Measurements from ENCODE around the gene RAPH1. TPM values are rescaled to one million over a fixed set of nuclear protein-coding genes. Genes with fewer than 3 reads are reported as not detected.

RAPH1 gene
- total RNA-seq, 1 donor from 2014 or later: 42.8 TPM

DNA sequence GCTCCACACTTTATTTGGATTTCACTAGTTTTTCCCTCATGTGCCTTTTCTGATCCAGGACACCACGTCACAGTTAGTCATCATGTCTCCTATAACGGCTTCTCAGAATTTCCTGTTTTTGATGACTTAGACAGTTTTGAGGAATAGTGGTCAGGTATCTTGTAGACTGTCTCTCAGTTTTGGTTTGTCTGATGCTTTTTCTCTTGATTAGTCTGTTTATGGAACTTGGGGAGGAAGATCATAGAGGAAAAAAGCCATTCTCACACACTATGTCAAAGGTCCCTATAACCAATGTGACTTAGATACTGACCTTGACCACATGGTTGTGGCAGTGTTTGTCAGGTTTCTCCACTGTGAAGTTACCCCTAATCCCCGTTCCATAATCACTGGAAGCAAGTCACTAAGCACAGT is 89.0 kb downstream of the RAPH1 start:
- Histone ChIP-seq H3K27me3 (ENCODE audit: control insufficient read depth in 3 of 3, insufficient read depth in 3 of 3, low read length in 3 of 3) (no peaks in the 10 kb centered on the region), H3K27ac (ENCODE audit: low read depth, low read length) (no peak overlapping the region), H3K9ac (ENCODE audit: low read depth in 1 of 3, low read length in 3 of 3) (no peak overlapping the region), H3K36me3 (ENCODE audit: control insufficient read depth in 3 of 3, insufficient read depth in 3 of 3, low read length in 3 of 3) (peaks cover 8 to 14% (median 12%) of the 10 kb centered on the region in 3 donors), H3K4me3 (ENCODE audit: low read length in 3 of 3) (no peak overlapping the region), H3K4me1 (ENCODE audit: control insufficient read depth in 3 of 3, insufficient read depth in 3 of 3, low read length in 3 of 3) (peaks cover 0 to 12% (median 6%) of the 10 kb centered on the region in 3 donors), H3K9me3 (ENCODE audit: control insufficient read depth in 3 of 3, low read length in 3 of 3) (no peaks in the 10 kb centered on the region)

- Histone ChIP-seq H3K9ac (ENCODE audit: low read depth in 1 of 3, low read length in 3 of 3) (no peak overlapping the region), H3K27ac (ENCODE audit: low read depth, low read length) (no peak overlapping the region), H3K9me3 (ENCODE audit: control insufficient read depth in 3 of 3, low read length in 3 of 3) (no peaks in the 10 kb centered on the region), H3K36me3 (ENCODE audit: control insufficient read depth in 3 of 3, insufficient read depth in 3 of 3, low read length in 3 of 3) (peaks cover 9 to 14% (median 12%) of the 10 kb centered on the region in 3 donors), H3K4me3 (ENCODE audit: low read length in 3 of 3) (no peak overlapping the region), H3K27me3 (ENCODE audit: control insufficient read depth in 3 of 3, insufficient read depth in 3 of 3, low read length in 3 of 3) (no peaks in the 10 kb centered on the region), H3K4me1 (ENCODE audit: control insufficient read depth in 3 of 3, insufficient read depth in 3 of 3, low read length in 3 of 3) (peaks cover 0 to 12% (median 6%) of the 10 kb centered on the region in 3 donors)
These were observed 90.4 kb downstream of the RAPH1 start for GRCh38 chr2:203444738-203445137.

DNA sequence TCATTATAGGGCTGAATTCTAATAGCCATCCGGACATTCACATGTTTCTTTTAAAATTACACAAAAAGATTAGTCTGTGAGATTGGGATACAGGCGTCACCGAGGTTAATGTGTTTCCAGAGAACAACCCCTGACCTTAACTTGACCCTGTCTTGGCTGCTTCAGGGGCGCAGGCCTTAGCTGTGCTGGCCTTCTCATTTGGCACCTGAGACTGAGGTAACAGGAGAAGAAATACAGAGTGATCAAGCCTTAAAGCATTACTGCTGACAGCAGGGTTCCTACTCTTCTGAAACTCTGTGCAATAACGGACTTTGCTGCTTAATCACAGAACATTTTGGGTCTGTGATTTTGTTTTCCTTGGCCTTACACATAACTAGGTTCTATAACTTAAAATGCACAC is 92.6 kb downstream of the RAPH1 start:
- peaks cover 14 to 28% (median 22%) of the 10 kb centered on the region in 3 donors for H3K36me3 ChIP-seq (ENCODE audit: control insufficient read depth in 3 of 3, insufficient read depth in 3 of 3, low read length in 3 of 3)
- peaks cover 5 to 12% (median 6%) of the 10 kb centered on the region in 3 donors for H3K4me1 ChIP-seq (ENCODE audit: control insufficient read depth in 3 of 3, insufficient read depth in 3 of 3, low read length in 3 of 3)
- H3K9ac ChIP-seq (ENCODE audit: low read depth in 1 of 3, low read length in 3 of 3): peak overlapping the region in 1 of 3 donors; percentile 3
- no peaks in the 10 kb centered on the region for H3K9me3 ChIP-seq (ENCODE audit: control insufficient read depth in 3 of 3, low read length in 3 of 3)
- H3K27me3 ChIP-seq (ENCODE audit: control insufficient read depth in 3 of 3, insufficient read depth in 3 of 3, low read length in 3 of 3): no peaks in the 10 kb centered on the region
- no peak overlapping the region for H3K4me3 ChIP-seq (ENCODE audit: low read length in 3 of 3)
- no peak overlapping the region for H3K27ac ChIP-seq (ENCODE audit: low read depth, low read length)

DNA sequence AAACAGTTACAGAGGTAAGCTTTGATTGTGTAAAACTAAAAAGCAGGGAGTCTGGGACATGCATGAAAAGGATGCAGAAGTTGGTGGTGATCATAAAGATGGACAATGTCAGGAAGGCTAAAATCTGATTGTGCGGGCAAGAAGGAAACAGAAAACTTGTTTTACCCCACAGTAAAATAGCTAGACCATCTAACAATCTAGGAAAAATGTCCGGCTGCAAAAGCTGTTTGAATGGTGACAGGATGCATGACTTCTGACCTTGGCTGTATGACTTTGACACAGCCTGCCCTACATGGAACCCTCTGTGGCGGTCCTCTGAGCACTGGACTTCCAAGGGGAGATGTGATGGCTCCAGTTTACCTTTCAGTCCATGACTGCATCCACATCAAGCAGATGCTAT is 93.6 kb downstream of the RAPH1 start:
- Histone ChIP-seq H3K27ac (ENCODE audit: low read depth, low read length) (no peak overlapping the region), H3K27me3 (ENCODE audit: control insufficient read depth in 3 of 3, insufficient read depth in 3 of 3, low read length in 3 of 3) (no peaks in the 10 kb centered on the region), H3K4me1 (ENCODE audit: control insufficient read depth in 3 of 3, insufficient read depth in 3 of 3, low read length in 3 of 3) (peaks cover 5 to 12% (median 6%) of the 10 kb centered on the region in 3 donors), H3K4me3 (ENCODE audit: low read length in 3 of 3) (no peak overlapping the region), H3K9ac (ENCODE audit: low read depth in 1 of 3, low read length in 3 of 3) (no peak overlapping the region), H3K9me3 (ENCODE audit: control insufficient read depth in 3 of 3, low read length in 3 of 3) (no peaks in the 10 kb centered on the region), H3K36me3 (ENCODE audit: control insufficient read depth in 3 of 3, insufficient read depth in 3 of 3, low read length in 3 of 3) (peaks cover 14 to 27% (median 22%) of the 10 kb centered on the region in 3 donors)

GRCh38 chr2:203440671-203441070 is 94.4 kb downstream of the RAPH1 start:
- H3K36me3 ChIP-seq (ENCODE audit: control insufficient read depth in 3 of 3, insufficient read depth in 3 of 3, low read length in 3 of 3): peaks cover 14 to 22% (median 21%) of the 10 kb centered on the region in 3 donors
- no peak overlapping the region for H3K4me3 ChIP-seq (ENCODE audit: low read length in 3 of 3)
- no peak overlapping the region for H3K9ac ChIP-seq (ENCODE audit: low read depth in 1 of 3, low read length in 3 of 3)
- no peaks in the 10 kb centered on the region for H3K9me3 ChIP-seq (ENCODE audit: control insufficient read depth in 3 of 3, low read length in 3 of 3)
- H3K27ac ChIP-seq (ENCODE audit: low read depth, low read length): no peak overlapping the region
- H3K27me3 ChIP-seq (ENCODE audit: control insufficient read depth in 3 of 3, insufficient read depth in 3 of 3, low read length in 3 of 3): no peaks in the 10 kb centered on the region
- H3K4me1 ChIP-seq (ENCODE audit: control insufficient read depth in 3 of 3, insufficient read depth in 3 of 3, low read length in 3 of 3): peaks cover 5 to 12% (median 6%) of the 10 kb centered on the region in 3 donors

DNA sequence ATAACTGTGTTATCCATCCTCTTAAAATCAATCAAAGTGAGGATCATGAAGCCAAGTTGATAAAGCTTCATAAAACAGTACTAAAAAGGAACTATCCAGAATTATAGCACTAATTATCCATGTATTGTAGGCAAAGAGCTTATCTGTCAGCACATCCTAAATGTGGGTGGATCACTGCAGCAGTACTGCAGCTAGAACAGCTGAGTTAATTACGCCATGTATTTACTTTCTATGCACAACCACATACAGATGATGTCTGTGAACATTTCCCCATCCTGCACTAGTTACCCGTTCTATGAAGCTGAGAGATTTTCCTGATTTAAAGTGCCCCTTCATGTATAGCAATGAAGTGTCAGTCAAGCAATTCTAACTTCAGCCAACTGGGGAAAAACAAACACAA is 96.6 kb downstream of the RAPH1 start:
- H3K27me3 ChIP-seq (ENCODE audit: control insufficient read depth in 3 of 3, insufficient read depth in 3 of 3, low read length in 3 of 3): no peaks in the 10 kb centered on the region
- H3K9me3 ChIP-seq (ENCODE audit: control insufficient read depth in 3 of 3, low read length in 3 of 3): no peaks in the 10 kb centered on the region
- H3K27ac ChIP-seq (ENCODE audit: low read depth, low read length): no peak overlapping the region
- peaks cover 14 to 20% (median 16%) of the 10 kb centered on the region in 3 donors for H3K36me3 ChIP-seq (ENCODE audit: control insufficient read depth in 3 of 3, insufficient read depth in 3 of 3, low read length in 3 of 3)
- no peak overlapping the region for H3K4me3 ChIP-seq (ENCODE audit: low read length in 3 of 3)
- H3K9ac ChIP-seq (ENCODE audit: low read depth in 1 of 3, low read length in 3 of 3): no peak overlapping the region
- H3K4me1 ChIP-seq (ENCODE audit: control insufficient read depth in 3 of 3, insufficient read depth in 3 of 3, low read length in 3 of 3): peaks cover 5 to 12% (median 6%) of the 10 kb centered on the region in 3 donors

DNA sequence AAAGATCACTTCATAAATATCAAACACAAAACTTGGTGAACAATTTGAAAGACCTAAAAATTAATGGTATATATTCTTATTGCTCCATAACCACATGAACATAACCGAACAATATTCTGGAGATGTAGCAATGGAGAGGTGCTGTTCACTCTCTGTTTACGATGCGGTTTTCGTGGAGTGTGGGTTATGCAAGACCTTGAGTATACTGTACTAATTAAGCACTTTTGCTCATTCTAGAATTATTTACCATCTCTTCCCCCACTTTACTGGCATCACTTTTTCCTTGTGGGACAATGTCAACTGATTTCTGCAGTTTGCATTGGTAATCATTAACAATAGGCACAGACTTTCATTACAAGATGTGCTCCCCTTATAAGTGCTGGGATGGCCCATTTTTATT is 97.6 kb downstream of the RAPH1 start:
- Histone ChIP-seq H3K9me3 (ENCODE audit: control insufficient read depth in 3 of 3, low read length in 3 of 3) (no peaks in the 10 kb centered on the region), H3K36me3 (ENCODE audit: control insufficient read depth in 3 of 3, insufficient read depth in 3 of 3, low read length in 3 of 3) (peaks cover 14 to 22% (median 19%) of the 10 kb centered on the region in 3 donors), H3K27me3 (ENCODE audit: control insufficient read depth in 3 of 3, insufficient read depth in 3 of 3, low read length in 3 of 3) (no peaks in the 10 kb centered on the region), H3K9ac (ENCODE audit: low read depth in 1 of 3, low read length in 3 of 3) (no peak overlapping the region), H3K4me1 (ENCODE audit: control insufficient read depth in 3 of 3, insufficient read depth in 3 of 3, low read length in 3 of 3) (peaks cover 4 to 7% (median 5%) of the 10 kb centered on the region in 3 donors), H3K27ac (ENCODE audit: low read depth, low read length) (no peak overlapping the region), H3K4me3 (ENCODE audit: low read length in 3 of 3) (no peak overlapping the region)

- Histone ChIP-seq H3K9me3 (ENCODE audit: control insufficient read depth in 3 of 3, low read length in 3 of 3) (no peaks in the 10 kb centered on the region), H3K36me3 (ENCODE audit: control insufficient read depth in 3 of 3, insufficient read depth in 3 of 3, low read length in 3 of 3) (peaks cover 11 to 19% (median 18%) of the 10 kb centered on the region in 3 donors), H3K4me3 (ENCODE audit: low read length in 3 of 3) (no peak overlapping the region), H3K27me3 (ENCODE audit: control insufficient read depth in 3 of 3, insufficient read depth in 3 of 3, low read length in 3 of 3) (no peaks in the 10 kb centered on the region), H3K9ac (ENCODE audit: low read depth in 1 of 3, low read length in 3 of 3) (no peak overlapping the region), H3K27ac (ENCODE audit: low read depth, low read length) (no peak overlapping the region), H3K4me1 (ENCODE audit: control insufficient read depth in 3 of 3, insufficient read depth in 3 of 3, low read length in 3 of 3) (peaks cover 0 to 5% (median 0%) of the 10 kb centered on the region in 3 donors)
These were observed 98.6 kb downstream of the RAPH1 start for GRCh38 chr2:203436496-203436895.

GRCh38 chr2:203432811-203433210 is 102.3 kb downstream of the RAPH1 start:
- Histone ChIP-seq H3K9me3 (ENCODE audit: control insufficient read depth in 3 of 3, low read length in 3 of 3) (no peaks in the 10 kb centered on the region), H3K27ac (ENCODE audit: low read depth, low read length) (no peak overlapping the region), H3K36me3 (ENCODE audit: control insufficient read depth in 3 of 3, insufficient read depth in 3 of 3, low read length in 3 of 3) (peaks cover 0 to 12% (median 5%) of the 10 kb centered on the region in 3 donors), H3K4me3 (ENCODE audit: low read length in 3 of 3) (no peak overlapping the region), H3K27me3 (ENCODE audit: control insufficient read depth in 3 of 3, insufficient read depth in 3 of 3, low read length in 3 of 3) (no peaks in the 10 kb centered on the region), H3K4me1 (ENCODE audit: control insufficient read depth in 3 of 3, insufficient read depth in 3 of 3, low read length in 3 of 3) (peaks cover 0 to 2% (median 0%) of the 10 kb centered on the region in 3 donors), H3K9ac (ENCODE audit: low read depth in 1 of 3, low read length in 3 of 3) (no peak overlapping the region)

DNA sequence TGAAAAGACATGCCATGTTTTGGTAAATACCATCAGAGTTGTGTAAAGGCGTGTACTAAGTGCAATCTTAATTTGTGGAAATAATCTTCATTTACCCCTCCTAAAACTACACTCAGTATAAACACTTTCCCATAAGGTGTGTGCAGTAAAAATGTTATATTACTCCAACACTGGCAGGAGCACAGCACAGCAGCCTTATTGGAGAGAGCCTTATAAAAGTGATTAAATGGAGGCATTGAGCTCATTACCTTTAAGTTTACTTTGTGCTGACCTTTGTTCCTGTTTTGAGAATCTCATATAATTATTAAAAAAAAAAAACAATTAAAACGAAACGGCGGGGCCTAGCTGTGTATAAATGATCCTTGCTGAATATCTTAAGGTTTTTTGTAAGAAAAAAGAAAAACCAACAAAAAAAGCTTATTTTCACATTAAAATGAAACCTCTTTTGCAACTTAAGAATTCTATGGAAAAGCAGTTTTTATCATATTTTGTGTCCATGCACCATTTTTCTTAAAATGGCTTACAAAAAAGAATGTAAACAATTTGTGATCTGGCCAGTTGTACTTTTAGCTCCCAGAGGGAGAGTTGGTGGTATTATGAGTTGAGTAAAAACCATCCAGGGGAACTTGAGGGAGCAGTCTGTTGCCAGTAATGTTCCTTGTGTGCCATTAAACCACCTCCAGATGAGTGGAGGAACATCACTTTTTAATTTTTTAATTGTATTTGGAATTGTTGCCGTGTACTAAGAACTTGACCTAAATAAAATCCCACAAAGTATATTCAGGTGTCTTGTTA is 103.5 kb downstream of the RAPH1 start:
- H3K27ac ChIP-seq (ENCODE audit: low read depth, low read length): no peak overlapping the region
- H3K4me3 ChIP-seq (ENCODE audit: low read length in 3 of 3): no peak overlapping the region
- H3K9ac ChIP-seq (ENCODE audit: low read depth in 1 of 3, low read length in 3 of 3): no peak overlapping the region
- H3K9me3 ChIP-seq (ENCODE audit: control insufficient read depth in 3 of 3, low read length in 3 of 3): no peaks in the 10 kb centered on the region
- no peaks in the 10 kb centered on the region for H3K4me1 ChIP-seq (ENCODE audit: control insufficient read depth in 3 of 3, insufficient read depth in 3 of 3, low read length in 3 of 3)
- peaks cover 0 to 12% (median 10%) of the 10 kb centered on the region in 3 donors for H3K36me3 ChIP-seq (ENCODE audit: control insufficient read depth in 3 of 3, insufficient read depth in 3 of 3, low read length in 3 of 3)
- H3K27me3 ChIP-seq (ENCODE audit: control insufficient read depth in 3 of 3, insufficient read depth in 3 of 3, low read length in 3 of 3): no peaks in the 10 kb centered on the region
